ES-I3 (cell line): Measurements from ENCODE around the gene MPST.
"Not testable (repeated sequence)": the region's sequence is repeated elsewhere in the genome, so short reads cannot be mapped to it uniquely, and the experiment has no call there.

Source experiments
- H3K36me3 ChIP-seq: 2 replicates; pipeline ENCODE4 v1.6.1; 2013; ENCODE audit warnings: mild to moderate bottlenecking, low read length, control low read depth, moderate library complexity; ENCODE audit not compliant: insufficient read depth
- H3K4me1 ChIP-seq: 2 replicates; pipeline ENCODE4 v1.6.1; 2013; ENCODE audit warnings: mild to moderate bottlenecking, control low read depth, low read length; ENCODE audit not compliant: insufficient read depth
- H3K9ac ChIP-seq: 2 replicates; pipeline ENCODE4 v1.6.1; 2013; ENCODE audit warnings: low read depth, mild to moderate bottlenecking, low read length, moderate library complexity
- H3K9me3 ChIP-seq: 2 replicates; pipeline ENCODE4 v1.6.1; 2013; ENCODE audit warnings: mild to moderate bottlenecking, low read length, moderate library complexity; ENCODE audit not compliant: control insufficient read depth, insufficient read depth

MPST gene

DNA sequence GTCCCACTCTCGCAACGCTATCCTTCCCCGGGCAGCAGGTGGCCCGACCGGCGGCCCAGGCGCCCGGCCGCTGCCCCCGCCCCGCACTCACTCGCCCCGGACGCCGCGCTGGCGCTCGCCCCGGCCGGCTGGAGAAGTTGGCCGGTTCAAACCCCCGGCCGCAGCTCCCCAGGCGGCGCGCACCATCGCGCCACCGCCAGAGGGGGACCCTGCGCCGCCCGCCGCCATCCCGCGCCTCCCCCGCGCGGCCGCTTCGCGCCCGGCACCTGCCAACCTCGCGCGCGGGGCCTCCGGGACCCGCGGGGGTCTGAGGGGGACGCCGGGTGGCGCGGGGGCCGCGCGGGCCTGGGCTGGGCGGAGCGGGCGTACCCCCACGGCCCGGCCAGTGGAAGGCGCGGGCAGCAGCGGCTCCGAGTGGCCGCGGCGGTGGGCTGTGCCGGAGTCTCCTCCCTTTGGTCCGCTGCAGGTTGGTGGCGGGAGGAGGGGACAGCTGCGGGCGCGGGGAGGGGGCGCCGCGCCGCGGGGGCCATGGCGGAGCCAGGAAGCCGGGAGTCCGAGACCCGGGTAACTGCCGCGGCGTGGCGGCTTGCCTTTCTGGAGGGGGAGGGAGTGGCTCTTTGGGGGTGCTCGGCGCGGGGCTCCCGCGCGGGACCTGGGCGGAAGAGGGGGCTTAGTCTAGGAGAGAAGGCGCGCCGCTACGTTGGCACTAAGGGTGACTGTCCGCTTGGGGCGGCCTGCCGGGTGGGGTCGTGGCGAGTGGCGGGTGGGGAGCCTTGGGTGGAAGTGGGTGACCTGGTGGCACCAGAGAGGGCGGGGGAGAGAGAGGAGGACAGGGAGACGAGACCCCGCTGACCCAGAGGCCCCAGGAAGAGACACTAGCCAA, at the start of gene MPST, which contains the start of gene TST:
MPST (plus strand) TSS at position 434 of the 883 bp plus-strand sequence; CDS start at position 529, 95 bp downstream.
TST (minus strand) TSS at position 139 of the 883 bp plus-strand sequence. CDS start 715 bp downstream, outside the sequence.
- H3K9me3 ChIP-seq = no peaks in the 10 kb centered on the region
- peaks cover 7% of the 10 kb centered on the region for H3K4me1 ChIP-seq
- H3K9ac ChIP-seq = peak within 1 kb of the TSS; percentile 91
- H3K36me3 ChIP-seq = no peaks in the 10 kb centered on the region

DNA sequence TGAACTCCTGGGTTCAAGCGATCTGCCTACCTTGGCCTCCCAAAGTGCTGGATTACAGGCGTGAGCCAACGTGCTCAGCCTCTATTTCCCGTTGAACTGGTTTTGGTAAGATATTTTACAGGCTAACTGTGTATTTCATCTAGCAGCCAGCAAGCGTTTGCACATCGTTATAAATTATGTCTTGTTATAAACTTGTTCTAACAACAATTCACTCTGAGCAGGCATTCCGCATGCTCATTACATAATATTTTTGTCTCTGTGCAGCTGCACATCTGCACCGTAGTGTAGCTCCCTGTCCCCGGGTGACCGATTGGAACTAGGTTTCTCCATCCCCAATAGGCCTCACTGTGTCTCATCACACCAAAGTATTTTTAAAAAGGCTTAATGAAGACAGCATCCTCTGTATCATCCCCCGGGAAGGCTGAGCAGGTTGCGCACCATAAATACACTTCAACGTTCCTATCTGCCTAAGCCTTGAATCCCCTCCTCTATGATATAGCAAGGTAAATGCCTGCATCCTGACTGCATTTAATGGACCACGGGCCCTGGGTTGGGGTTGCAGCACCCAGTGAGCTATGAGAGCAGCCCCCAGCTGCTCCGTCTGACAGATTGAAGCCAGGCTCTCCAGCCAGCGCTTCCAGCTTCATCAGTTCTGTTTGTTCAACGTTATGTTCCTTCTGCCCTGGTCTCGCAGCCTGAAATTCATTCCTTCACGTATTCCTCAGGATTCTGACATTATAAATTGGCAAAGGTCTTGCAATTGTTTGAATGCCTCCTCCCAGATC, 48.0 kb upstream of the MPST start:
- no peaks in the 10 kb centered on the region for H3K9me3 ChIP-seq
- no peaks in the 10 kb centered on the region for H3K4me1 ChIP-seq
- H3K36me3 ChIP-seq = no peaks in the 10 kb centered on the region
- no peak overlapping the region for H3K9ac ChIP-seq

DNA sequence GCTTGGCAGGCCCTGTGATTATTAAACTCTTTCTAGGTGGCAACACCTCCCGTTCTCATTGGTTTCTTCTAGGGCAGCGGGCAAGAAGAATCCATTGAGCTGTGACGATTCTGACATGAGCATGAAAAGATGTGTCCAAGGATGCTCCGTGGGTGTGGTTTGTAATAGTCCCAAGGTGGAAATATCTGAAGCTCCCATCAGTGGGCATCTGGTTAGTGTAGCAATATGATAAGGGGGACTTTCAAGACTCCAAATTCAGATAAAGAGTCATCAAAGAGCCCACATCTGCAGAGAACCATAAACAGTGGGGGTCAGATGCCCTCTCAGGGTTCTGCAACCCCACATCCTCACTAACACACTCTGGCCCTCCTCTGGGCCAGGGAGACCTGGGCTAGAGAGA, 42.9 kb upstream of the MPST start:
- H3K9ac ChIP-seq = no peak overlapping the region
- no peaks in the 10 kb centered on the region for H3K9me3 ChIP-seq
- peaks cover 3% of the 10 kb centered on the region; the same call in 1 of the 2 replicates for H3K4me1 ChIP-seq
- H3K36me3 ChIP-seq = no peaks in the 10 kb centered on the region

DNA sequence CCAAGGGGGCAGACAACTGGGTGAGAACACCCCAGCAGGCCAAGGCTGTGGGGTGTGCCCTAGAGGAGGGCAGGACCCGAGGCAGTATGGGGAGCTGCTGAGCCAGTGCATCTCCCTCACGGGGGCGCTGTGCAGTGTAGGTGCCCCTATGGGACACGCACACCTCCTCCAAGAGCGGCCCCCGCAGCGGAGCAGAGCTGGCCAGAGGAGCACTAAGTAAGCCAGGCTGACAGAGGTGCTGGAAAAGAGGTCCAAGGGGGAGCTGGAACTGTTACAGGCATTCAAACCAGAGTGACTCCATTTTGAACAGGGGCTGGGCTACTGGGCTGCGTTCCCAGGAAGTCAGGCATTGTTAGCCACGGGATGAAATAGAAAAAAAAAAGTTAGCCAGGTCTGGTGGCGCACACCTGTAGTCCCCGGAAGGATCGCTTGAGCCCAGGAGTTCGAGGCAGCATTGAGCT, 42.1 kb upstream of the MPST start:
- no peaks in the 10 kb centered on the region for H3K36me3 ChIP-seq
- H3K4me1 ChIP-seq = peaks cover 3% of the 10 kb centered on the region; the same call in 1 of the 2 replicates
- H3K9me3 ChIP-seq = no peaks in the 10 kb centered on the region; the same call in 1 of the 2 replicates
- peak overlapping the region; percentile 43; the same call in 1 of the 2 replicates for H3K9ac ChIP-seq

DNA sequence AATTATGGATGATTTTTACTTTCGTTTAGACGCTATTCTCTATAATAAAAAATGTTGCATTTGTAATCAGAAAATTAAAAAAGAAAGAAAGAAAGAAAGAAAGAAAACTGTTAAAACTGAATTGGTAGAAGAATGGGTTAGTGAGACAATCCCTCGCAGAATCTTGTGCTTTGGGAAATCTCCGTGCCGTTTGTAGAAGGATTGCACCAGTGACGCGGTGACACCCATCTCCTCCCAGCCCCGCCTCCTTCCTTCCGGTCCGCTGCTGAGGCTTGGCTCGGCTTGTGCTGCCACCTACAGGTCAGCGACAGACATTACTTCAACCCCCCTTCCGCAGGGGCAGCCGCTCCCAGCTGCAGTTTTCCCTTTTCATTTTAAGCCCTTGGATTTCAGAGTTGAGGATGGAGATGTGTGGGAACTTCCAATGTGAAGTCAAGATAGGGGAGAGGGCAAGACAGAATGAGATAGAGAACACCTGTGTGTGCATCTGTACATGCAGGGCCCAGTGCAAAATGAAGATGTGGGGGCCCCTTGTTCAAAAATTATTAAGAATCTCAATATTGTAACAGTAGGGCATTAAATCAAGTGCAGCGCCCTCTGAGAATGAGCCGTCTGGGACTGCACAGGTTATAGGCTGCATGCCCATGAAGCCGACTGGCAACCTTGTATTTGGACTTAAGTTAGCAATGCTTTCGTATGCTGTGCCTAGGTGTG, 41.4 kb upstream of the MPST start:
- no peaks in the 10 kb centered on the region; the same call in 1 of the 2 replicates for H3K9me3 ChIP-seq
- H3K4me1 ChIP-seq = peaks cover 3% of the 10 kb centered on the region; the same call in 1 of the 2 replicates
- peak overlapping the region; percentile 43; the same call in 1 of the 2 replicates for H3K9ac ChIP-seq
- no peaks in the 10 kb centered on the region for H3K36me3 ChIP-seq

DNA sequence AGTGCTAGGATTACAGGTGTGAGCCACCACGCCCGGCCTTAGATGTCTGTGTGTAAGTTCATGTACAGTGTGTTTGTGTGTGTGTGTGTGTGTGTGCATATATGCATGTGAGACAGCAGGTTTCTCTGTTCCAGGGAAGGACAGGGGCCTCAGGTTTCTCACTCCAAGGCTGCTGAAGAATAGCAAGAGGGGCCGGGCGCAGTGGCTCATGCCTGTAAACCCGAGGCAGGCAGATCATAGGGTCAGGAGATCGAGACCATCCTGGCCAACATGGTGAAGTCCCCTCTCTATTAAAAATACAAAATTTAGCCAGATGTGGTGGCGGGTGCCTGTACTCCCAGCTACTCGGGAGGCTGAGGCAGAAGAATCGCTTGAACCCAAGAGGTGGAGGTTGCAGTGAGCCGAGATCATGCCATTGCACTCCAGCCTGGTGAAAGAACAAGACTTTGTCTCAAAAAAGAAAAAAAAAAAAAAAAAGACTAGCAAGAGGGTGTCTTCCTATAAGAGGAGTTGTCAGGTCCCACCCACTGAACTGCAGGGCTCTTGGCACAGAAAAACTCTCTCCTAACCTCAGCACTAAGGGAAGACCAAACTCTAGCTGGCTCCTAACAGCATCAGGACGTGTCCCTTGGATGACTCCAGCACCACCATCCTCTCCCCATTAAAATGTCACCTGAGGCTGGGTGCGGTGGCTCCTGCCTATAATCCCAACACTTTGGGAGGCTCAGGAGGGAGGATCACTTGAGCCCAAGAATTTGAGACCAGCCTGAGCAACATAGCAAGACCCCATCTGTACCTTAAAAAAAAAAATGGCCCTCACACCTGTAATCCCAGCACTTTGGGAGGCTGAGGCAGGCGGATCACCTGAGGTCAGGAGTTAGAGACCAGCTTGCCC, 40.3 kb upstream of the MPST start:
- H3K9me3 ChIP-seq = no peaks in the 10 kb centered on the region; the same call in 1 of the 2 replicates
- no peak overlapping the region for H3K9ac ChIP-seq
- no peaks in the 10 kb centered on the region for H3K36me3 ChIP-seq
- H3K4me1 ChIP-seq = peaks cover 3% of the 10 kb centered on the region; the same call in 1 of the 2 replicates

DNA sequence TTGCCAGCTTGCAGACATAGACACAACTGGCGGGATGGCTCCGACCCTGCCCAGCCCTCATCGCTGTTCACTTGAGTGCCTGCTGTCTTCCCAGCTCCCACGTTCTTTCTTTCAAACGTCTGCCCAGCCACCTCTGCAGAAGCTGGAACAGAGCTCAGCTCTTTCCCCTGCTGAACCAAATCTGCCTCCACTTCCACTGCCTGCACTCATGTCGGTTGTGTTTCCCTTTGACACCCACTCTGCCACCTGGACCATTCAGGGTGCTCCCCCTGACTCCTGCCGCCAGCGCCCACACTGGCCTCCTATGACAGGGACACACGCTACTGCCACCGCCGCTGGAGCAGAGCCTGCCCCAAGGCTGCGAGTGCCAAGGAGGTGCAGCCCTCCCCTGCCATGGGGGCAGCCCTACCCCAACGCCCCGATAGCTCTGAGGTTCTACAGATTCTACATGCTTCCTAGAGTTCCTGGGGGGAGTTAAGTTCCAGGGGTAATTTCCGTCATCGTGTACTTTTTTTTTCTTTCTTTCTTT, 38.2 kb upstream of the MPST start:
- Histone ChIP-seq H3K9me3 (peaks cover 11% of the 10 kb centered on the region), H3K4me1 (peaks cover 3% of the 10 kb centered on the region; the same call in 1 of the 2 replicates), H3K9ac (no peak overlapping the region), H3K36me3 (no peaks in the 10 kb centered on the region)

DNA sequence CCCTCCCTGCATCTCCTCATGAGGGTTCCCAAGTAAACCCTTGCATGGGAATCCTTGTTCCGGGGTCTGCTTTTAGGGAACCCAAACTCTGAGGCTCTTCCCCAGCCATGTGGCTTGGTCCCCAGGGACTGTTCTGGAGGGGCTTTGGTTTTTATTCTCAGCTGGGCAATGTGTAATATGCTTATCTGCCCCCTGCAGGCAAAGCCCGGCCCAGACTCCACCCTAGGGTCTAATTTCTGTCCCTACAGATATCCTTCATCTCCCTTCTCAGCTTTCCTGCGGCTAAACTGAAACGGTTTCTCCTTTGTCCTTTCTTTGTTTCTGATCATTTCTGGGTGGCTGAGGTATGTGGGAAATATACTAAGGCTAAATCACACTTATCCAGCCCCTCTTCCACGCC, 37.4 kb upstream of the MPST start:
- H3K4me1 ChIP-seq = peaks cover 3% of the 10 kb centered on the region; the same call in 1 of the 2 replicates
- H3K36me3 ChIP-seq = no peaks in the 10 kb centered on the region
- H3K9me3 ChIP-seq = peaks cover 11% of the 10 kb centered on the region
- no peak overlapping the region for H3K9ac ChIP-seq

DNA sequence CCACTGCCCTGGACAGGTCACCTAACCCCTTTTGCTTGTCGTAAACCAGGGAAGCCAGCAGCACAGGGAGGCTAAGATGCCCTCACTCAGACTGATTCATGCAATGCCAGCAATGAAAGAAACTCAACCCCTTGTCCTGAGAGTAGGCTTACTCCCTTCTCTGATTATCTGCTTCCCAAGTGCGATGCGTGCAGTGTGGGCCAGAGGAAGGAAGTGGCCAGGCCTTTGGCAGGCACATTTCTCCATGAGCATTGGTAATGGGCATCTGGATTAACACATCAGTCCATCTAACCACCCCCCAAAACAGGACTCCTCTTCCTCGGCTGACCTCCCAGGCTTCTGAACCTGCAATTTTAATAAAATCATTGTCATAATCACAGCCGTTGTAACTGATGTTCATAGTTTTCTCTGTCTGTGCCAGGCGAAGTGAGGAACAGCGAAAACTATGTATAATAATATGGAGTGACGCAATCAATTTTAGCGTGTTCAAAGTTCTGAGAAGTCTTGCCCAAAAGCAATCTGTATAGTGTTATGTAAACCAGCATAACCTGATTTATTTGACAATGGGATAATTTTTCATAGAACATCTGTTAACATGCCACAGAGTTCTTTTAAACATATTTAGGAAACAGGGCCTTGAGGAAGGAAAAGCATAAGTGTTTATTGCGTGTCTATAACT, 34.2 kb upstream of the MPST start:
- Histone ChIP-seq H3K36me3 (no peaks in the 10 kb centered on the region), H3K4me1 (no peaks in the 10 kb centered on the region), H3K9me3 (peaks cover 11% of the 10 kb centered on the region), H3K9ac (no peak overlapping the region)

DNA sequence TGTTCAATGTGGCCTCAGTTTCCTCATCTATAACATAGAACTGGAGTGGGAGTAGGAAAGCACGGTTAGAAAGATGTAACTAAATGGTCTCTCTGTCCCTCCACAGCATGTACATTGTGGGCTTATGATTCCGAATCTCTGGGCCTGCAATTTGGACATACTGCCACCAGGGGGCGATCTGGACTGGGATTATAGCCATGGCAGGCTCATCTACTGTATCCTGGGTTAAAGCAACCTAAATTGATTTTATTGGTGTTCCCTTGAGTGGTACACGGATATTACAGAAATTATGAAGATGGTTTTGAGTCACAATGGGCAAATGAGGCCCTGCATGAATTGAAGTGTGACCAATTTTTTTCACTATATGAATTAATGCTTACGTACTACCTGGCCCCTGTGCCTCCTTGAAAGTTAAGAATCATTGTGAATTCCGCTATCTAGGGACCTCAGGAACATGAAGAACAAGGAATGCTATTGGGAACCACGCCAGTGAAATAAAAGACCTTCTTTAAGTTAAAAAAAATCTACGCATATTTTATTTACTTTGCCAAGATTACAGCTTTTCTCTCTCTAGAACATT, 33.2 kb upstream of the MPST start:
- Histone ChIP-seq H3K9ac (no peak overlapping the region), H3K9me3 (peaks cover 11% of the 10 kb centered on the region), H3K36me3 (no peaks in the 10 kb centered on the region), H3K4me1 (no peaks in the 10 kb centered on the region)

DNA sequence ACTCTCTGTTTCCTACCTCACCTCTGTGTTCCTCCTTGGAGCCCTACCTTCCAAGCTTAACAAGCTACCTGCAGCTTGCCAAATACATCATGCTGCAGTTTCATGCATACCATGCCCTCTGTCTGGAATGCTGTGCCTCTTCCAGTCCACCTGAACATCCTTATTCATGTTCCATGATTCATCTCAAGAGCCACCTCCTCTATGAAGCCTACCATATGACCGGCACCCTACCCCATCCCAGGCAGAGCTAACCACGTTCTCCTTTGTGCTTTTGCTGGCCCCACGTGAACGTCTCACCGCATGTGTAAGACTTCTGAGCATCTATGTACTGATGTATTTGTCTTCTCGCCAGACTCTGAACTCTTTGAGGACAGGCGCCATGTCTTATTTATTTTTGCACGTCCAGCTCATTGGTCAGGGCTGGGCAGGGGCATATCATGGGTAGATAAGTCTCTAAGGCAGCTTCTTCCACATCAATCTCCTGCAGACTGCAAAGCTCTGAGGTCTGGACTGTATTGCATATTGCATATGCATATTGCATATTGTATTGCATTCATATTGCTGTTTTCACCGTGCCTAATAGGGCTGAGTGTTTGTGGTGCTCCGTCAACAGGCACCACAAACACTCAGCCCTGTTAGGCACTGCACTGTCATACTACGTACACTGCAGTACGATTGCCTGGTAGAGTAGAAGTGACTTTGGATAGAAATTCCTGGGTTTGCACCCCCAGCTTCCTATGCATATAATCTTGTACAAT, 31.3 kb upstream of the MPST start:
- peaks cover 11% of the 10 kb centered on the region for H3K9me3 ChIP-seq
- H3K4me1 ChIP-seq = no peaks in the 10 kb centered on the region
- H3K36me3 ChIP-seq = no peaks in the 10 kb centered on the region
- H3K9ac ChIP-seq = no peak overlapping the region

DNA sequence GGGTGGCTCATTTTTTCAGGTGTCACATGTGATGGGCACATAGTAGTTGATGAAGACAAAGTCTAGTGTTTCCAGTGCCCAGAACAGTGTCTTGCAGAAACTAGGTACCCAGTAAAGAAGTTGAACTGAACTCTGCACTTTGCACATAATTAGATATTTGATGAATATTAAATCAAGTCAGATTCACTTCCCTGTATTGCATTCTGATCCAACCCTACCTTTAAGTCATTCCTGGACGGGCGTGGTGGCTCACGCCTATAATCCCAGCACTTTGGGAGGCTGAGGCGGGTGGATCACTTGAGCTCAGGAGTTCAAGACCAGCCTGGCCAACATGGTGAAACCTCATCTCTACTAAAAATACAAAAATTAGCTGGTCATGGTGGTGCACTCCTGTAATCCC, 30.5 kb upstream of the MPST start:
- not testable (repeated sequence) for H3K9ac ChIP-seq, H3K36me3 ChIP-seq
- peaks cover 11% of the 10 kb centered on the region for H3K9me3 ChIP-seq

More for the DNA sequence above, 30.5 kb upstream of the MPST start:
- not testable (repeated sequence) for H3K4me1 ChIP-seq
